ENCODE data around the gene ZCCHC8.
"Not testable (repeated sequence)": the region's sequence is repeated elsewhere in the genome, so short reads cannot be mapped to it uniquely, and the experiment has no call there.

Gene ZCCHC8

GRCh38 chr12:122520676-122521075, 19.9 kb upstream of the ZCCHC8 start:
- no peak overlapping the region for H3K4me3 ChIP-seq (ENCODE audit: low read length)
- TF ChIP-seq ZNF274 (IDR thresholded peaks at IDR 0.05; ENCODE audit: low read depth, low read length): no peak

- no peak for TF ChIP-seq ZNF274 (IDR thresholded peaks at IDR 0.05; ENCODE audit: low read depth, low read length)
- H3K4me3 ChIP-seq (ENCODE audit: low read length): no peak overlapping the region
Observed at GRCh38 chr12:122519418-122519817, 18.7 kb upstream of the ZCCHC8 start.

- TF ChIP-seq ZNF274 (IDR thresholded peaks at IDR 0.05; ENCODE audit: low read depth, low read length): no peak
- H3K4me3 ChIP-seq (ENCODE audit: low read length): no peak overlapping the region
Observed at GRCh38 chr12:122518908-122519307, 18.2 kb upstream of the ZCCHC8 start.

- no peak overlapping the region for H3K4me3 ChIP-seq (ENCODE audit: low read length)
- no peak for TF ChIP-seq ZNF274 (IDR thresholded peaks at IDR 0.05; ENCODE audit: low read depth, low read length)
Observed at GRCh38 chr12:122517877-122518276, 17.1 kb upstream of the ZCCHC8 start.

- TF ChIP-seq ZNF274 (IDR thresholded peaks at IDR 0.05; ENCODE audit: low read depth, low read length): no peak
Observed at GRCh38 chr12:122516544-122517361, 16.0 kb upstream of the ZCCHC8 start.

GRCh38 chr12:122515275-122515674, 14.5 kb upstream of the ZCCHC8 start:
- no peak for TF ChIP-seq ZNF274 (IDR thresholded peaks at IDR 0.05; ENCODE audit: low read depth, low read length)
- H3K4me3 ChIP-seq (ENCODE audit: low read length): no peak overlapping the region

More at GRCh38 chr12:122516544-122517361, 16.0 kb upstream of the ZCCHC8 start:
- H3K4me3 ChIP-seq (ENCODE audit: low read length): no peak overlapping the region

GRCh38 chr12:122513660-122514059, 12.9 kb upstream of the ZCCHC8 start:
- H3K4me3 ChIP-seq (ENCODE audit: low read length): no peak overlapping the region
- no peak for TF ChIP-seq ZNF274 (IDR thresholded peaks at IDR 0.05; ENCODE audit: low read depth, low read length)

- not testable (repeated sequence) for H3K4me3 ChIP-seq (ENCODE audit: low read length)
Observed at GRCh38 chr12:122513028-122513427, 12.3 kb upstream of the ZCCHC8 start.

- no peak for TF ChIP-seq ZNF274 (IDR thresholded peaks at IDR 0.05; ENCODE audit: low read depth, low read length)
- H3K4me3 ChIP-seq (ENCODE audit: low read length): no peak overlapping the region
Observed at GRCh38 chr12:122508163-122508562, 7.4 kb upstream of the ZCCHC8 start.

GRCh38 chr12:122506393-122506938, 5.7 kb upstream of the ZCCHC8 start:
- no peak for TF ChIP-seq ZNF274 (IDR thresholded peaks at IDR 0.05; ENCODE audit: low read depth, low read length)

GRCh38 chr12:122505419-122506051, 4.8 kb upstream of the ZCCHC8 start:
- H3K4me3 ChIP-seq (ENCODE audit: low read length): no peak overlapping the region

More at GRCh38 chr12:122506393-122506938, 5.7 kb upstream of the ZCCHC8 start:
- no peak overlapping the region for H3K4me3 ChIP-seq (ENCODE audit: low read length)

GRCh38 chr12:122503783-122504590, 3.3 kb upstream of the ZCCHC8 start:
- no peak overlapping the region for H3K4me3 ChIP-seq (ENCODE audit: low read length)

More at GRCh38 chr12:122505419-122506051, 4.8 kb upstream of the ZCCHC8 start:
- no peak for TF ChIP-seq ZNF274 (IDR thresholded peaks at IDR 0.05; ENCODE audit: low read depth, low read length)

GRCh38 chr12:122503147-122503751, 2.5 kb upstream of the ZCCHC8 start:
- no peak overlapping the region for H3K4me3 ChIP-seq (ENCODE audit: low read length)
- TF ChIP-seq ZNF274 (IDR thresholded peaks at IDR 0.05; ENCODE audit: low read depth, low read length): no peak

More at GRCh38 chr12:122503783-122504590, 3.3 kb upstream of the ZCCHC8 start:
- no peak for TF ChIP-seq ZNF274 (IDR thresholded peaks at IDR 0.05; ENCODE audit: low read depth, low read length)

Data from GM08714 (cell line).